GM18517 (cell line): ENCODE results near the gene CNN2.

Experiments
- ATAC-seq: cut with Tn5 transposase; IDR thresholded peaks from one replicate; pipeline ENCODE4 v1.9.1; 2021; ENCODE audit warnings: mild to moderate bottlenecking, moderate library complexity; ENCODE audit not compliant: unreplicated experiment

Gene CNN2

GRCh38 chr19:1080360-1081161 is 54.2 kb downstream of the CNN2 start:
- no peak for ATAC-seq

GRCh38 chr19:1081301-1082164 is 55.1 kb downstream of the CNN2 start:
- no peak for ATAC-seq

GRCh38 chr19:1082165-1082927 is 55.9 kb downstream of the CNN2 start:
- ATAC-seq: no peak

GRCh38 chr19:1082928-1083816 is 56.8 kb downstream of the CNN2 start:
- no peak for ATAC-seq

GRCh38 chr19:1084024-1084868 is 57.8 kb downstream of the CNN2 start:
- ATAC-seq: no peak

GRCh38 chr19:1085053-1085658 is 58.7 kb downstream of the CNN2 start:
- ATAC-seq: no peak

- no peak for ATAC-seq
These were observed 59.5 kb downstream of the CNN2 start for GRCh38 chr19:1085676-1086442.

- no peak for ATAC-seq
These were observed 60.2 kb downstream of the CNN2 start for GRCh38 chr19:1086613-1087012.

- ATAC-seq: no peak
These were observed 61.5 kb downstream of the CNN2 start for GRCh38 chr19:1087813-1088415.

GRCh38 chr19:1088416-1089010 is 62.1 kb downstream of the CNN2 start:
- no peak for ATAC-seq
